Breast epithelium (tissue), 4 donors: ENCODE measurements around the gene IL36G. TPM values are rescaled to one million over a fixed set of nuclear protein-coding genes. Genes with fewer than 3 reads are reported as not detected.

Experiments used
- DNase-seq, 2 donors: peaks; one replicate each; pipeline ENCODE4 v3.0.0-alpha.2; 2019; ENCODE audit warnings: low spot score in 2 of 2
- H3K27ac ChIP-seq, 2 donors: fragments of 200-600 bp; sonication (generic) in 1 of 2; one replicate each; pipeline ENCODE4 v1.5.1; 2016 to 2019; ENCODE audit warnings: mild to moderate bottlenecking in 1 of 2
- H3K27me3 ChIP-seq, 2 donors: fragments of 200-600 bp; sonication (generic) in 1 of 2; one replicate each; pipeline versions ENCODE4 v1.5.1 to v1.6.0; 2017 to 2019; ENCODE audit warnings: control low read depth in 1 of 2, mild to moderate bottlenecking in 1 of 2
- H3K36me3 ChIP-seq: fragments of 200-600 bp; one replicate; pipeline ENCODE4 v1.5.1; 2019
- H3K4me1 ChIP-seq, 2 donors: fragments of 200-600 bp; sonication (generic); one replicate each; pipeline ENCODE4 v1.5.1; 2016 to 2019; ENCODE audit warnings: control low read depth in 1 of 2
- H3K4me3 ChIP-seq, 3 donors: fragments of 200-600 bp; sonication (generic); 1 replicate in 2 of 3; 2 replicates in 1 of 3; pipeline ENCODE4 v1.5.1; 2016 to 2019; ENCODE audit warnings: mild to moderate bottlenecking in 3 of 3, moderate library complexity in 2 of 3
- H3K9me3 ChIP-seq, 2 donors: fragments of 200-600 bp; sonication (generic) in 1 of 2; one replicate each; pipeline ENCODE4 v1.5.1; 2016 to 2019; ENCODE audit warnings: control low read depth in 1 of 2
- POLR2A ChIP-seq: fragments of 450-650 bp; IDR thresholded peaks from one replicate; pipeline ENCODE4 v1.6.1; 2016; ENCODE audit warnings: antibody characterized with exemption, mild to moderate bottlenecking, moderate library complexity
- POLR2AphosphoS5 ChIP-seq, 3 donors: sonication (generic); formaldehyde crosslinking; IDR thresholded peaks; one replicate each; pipeline ENCODE4 v1.6.1; 2017; ENCODE audit warnings: antibody characterized with exemption in 3 of 3
- intact Hi-C: fragments of 100-400 bp; cut with DNase I; formaldehyde crosslinking; loops from one replicate; pipeline ENCODE4 v1.15.1; 2023; ENCODE audit warnings: low total_unique reads
- total RNA-seq, 3 donors: library from RNA; depleted of rRNA; stranded (reverse); fragments of >200 nt; gene quantifications; one replicate each; pipeline ENCODE4 v1.1.0, GENCODE V29; 2016
- TF ChIP-seq, protein P1 (sequence below), 3 donors: fragments of 450-650 bp; IDR thresholded peaks; one replicate each; pipeline ENCODE4 v1.5.1; 2016 to 2017; ENCODE audit warnings: antibody characterized with exemption in 3 of 3, mild to moderate bottlenecking in 3 of 3, moderate library complexity in 3 of 3

IL36G gene
- total RNA-seq, 3 donors from 2014 or later: not detected

DNA sequence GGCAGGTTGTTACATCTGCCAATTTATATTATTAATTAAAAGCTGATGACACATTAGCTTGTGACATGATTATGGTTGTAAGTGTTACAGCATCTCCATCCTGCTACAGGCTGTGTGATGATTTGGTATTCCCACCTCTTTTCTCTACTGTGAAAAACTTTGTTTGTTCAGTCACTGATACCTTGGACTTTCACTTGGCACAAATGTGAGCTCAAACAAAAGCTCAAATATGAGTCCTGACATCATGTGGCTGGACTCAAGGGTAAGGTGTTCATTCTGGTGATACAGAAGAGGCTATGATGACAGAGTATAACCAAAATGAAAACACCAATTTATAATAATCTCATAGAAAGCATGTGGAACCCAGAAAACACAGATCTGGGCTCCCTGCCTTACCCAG is 16.0 kb downstream of the IL36G start:
- no peaks in the 10 kb centered on the region for H3K4me1 ChIP-seq
- no peak for DNase-seq
- peaks cover 4 to 36% of the 10 kb centered on the region in 2 donors for H3K9me3 ChIP-seq
- no peaks in the 10 kb centered on the region for H3K27me3 ChIP-seq
- TF ChIP-seq POLR2AphosphoS5 (IDR thresholded peaks at IDR 0.05): no peak
- no peak for TF ChIP-seq POLR2A
- TF ChIP-seq, protein P1, sequence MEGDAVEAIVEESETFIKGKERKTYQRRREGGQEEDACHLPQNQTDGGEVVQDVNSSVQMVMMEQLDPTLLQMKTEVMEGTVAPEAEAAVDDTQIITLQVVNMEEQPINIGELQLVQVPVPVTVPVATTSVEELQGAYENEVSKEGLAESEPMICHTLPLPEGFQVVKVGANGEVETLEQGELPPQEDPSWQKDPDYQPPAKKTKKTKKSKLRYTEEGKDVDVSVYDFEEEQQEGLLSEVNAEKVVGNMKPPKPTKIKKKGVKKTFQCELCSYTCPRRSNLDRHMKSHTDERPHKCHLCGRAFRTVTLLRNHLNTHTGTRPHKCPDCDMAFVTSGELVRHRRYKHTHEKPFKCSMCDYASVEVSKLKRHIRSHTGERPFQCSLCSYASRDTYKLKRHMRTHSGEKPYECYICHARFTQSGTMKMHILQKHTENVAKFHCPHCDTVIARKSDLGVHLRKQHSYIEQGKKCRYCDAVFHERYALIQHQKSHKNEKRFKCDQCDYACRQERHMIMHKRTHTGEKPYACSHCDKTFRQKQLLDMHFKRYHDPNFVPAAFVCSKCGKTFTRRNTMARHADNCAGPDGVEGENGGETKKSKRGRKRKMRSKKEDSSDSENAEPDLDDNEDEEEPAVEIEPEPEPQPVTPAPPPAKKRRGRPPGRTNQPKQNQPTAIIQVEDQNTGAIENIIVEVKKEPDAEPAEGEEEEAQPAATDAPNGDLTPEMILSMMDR (IDR thresholded peaks at IDR 0.05): no peak
- no peak overlapping the region for H3K27ac ChIP-seq
- intact Hi-C loops: loop anchor here (2.0 kb wide), 1 partner anchor 49 kb away; no protein-coding TSS in a partner anchor
- no peak overlapping the region for H3K4me3 ChIP-seq
- no peaks in the 10 kb centered on the region for H3K36me3 ChIP-seq

DNA sequence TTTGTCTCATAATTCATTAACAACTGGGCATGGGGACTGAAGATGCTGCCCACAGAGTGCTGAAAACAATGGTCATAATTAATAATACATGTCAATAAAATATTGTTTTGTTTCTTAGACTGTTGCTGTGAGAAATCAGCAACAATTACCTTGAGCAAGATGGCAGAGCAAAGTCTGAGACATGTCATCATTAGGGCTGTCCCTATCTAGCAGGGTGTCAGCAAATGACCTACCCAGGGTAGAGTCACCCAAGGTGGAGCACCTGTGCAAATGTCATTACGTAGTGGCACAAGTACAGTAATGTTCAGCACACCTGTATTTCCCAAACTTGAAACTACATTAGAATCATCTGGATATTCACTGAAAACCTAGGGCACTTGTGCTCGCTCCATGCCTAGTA is 16.8 kb downstream of the IL36G start:
- DNase-seq: no peak
- TF ChIP-seq, protein P1 (IDR thresholded peaks at IDR 0.05): no peak
- TF ChIP-seq POLR2AphosphoS5 (IDR thresholded peaks at IDR 0.05): no peak
- TF ChIP-seq POLR2A: no peak

DNA sequence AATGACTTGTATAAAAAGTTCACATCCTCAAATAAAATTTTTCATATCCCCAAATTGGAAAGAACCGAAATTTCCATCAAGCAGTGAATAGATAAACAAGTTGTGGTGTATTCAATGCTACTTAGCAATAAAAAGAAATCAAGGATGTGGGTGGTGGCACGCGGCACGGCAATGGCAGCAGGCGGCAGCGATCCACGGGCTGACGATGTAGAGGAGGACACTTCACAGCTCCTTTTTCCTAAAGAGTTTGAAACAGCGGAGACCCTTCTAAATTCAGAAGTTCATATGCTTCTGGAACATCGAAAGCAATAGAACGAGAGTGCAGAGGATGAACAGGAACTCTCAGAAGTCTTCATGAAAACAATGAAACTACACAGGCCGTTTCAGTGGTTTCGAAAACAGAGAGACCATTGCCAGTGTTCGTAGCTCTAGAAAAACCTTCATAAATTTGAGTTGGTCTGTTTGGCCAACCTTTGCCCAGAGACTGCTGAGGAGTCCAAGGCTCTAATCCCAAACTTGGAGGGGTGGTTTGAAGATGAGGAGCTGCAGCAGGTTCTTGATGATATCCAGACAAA is 17.6 kb downstream of the IL36G start:
- Histone ChIP-seq H3K9me3 (peaks cover 0 to 37% of the 10 kb centered on the region in 2 donors), H3K36me3 (no peaks in the 10 kb centered on the region), H3K4me1 (no peaks in the 10 kb centered on the region), H3K4me3 (no peak overlapping the region), H3K27me3 (no peaks in the 10 kb centered on the region), H3K27ac (no peak overlapping the region)
- no peak for DNase-seq
- no peak for TF ChIP-seq POLR2AphosphoS5 (IDR thresholded peaks at IDR 0.05)
- intact Hi-C loops: loop anchor here (2.0 kb wide), 1 partner anchor 47 kb away; no protein-coding TSS in a partner anchor

More for the DNA sequence above, 16.8 kb downstream of the IL36G start:
- no peak overlapping the region for H3K27ac ChIP-seq
- intact Hi-C loops: loop anchor here (2.0 kb wide), 1 partner anchor 48 kb away; no protein-coding TSS in a partner anchor
- H3K27me3 ChIP-seq: no peaks in the 10 kb centered on the region
- peaks cover 4 to 34% of the 10 kb centered on the region in 2 donors for H3K9me3 ChIP-seq
- H3K4me1 ChIP-seq: no peaks in the 10 kb centered on the region
- no peak overlapping the region for H3K4me3 ChIP-seq
- H3K36me3 ChIP-seq: no peaks in the 10 kb centered on the region

DNA sequence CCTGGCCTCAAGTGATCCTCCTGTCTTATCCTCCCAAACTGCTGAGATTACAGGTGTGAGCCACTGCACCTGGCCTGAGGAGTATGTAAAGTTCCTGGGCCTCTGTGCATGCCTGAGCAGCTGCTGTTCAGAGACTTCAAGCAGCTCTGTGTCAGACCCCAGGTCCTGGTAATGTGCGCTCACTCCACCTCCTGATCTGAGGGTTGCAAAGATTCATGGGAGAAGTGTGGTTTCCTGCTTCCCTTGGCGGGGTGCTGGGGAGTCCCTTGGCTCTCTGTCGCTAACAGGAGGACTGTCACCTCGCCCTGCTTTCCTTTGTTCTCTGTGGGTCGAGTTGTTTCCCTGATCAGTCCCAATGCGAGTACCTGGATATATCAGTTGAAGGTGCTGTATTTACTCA is 18.8 kb downstream of the IL36G start:
- peaks cover 0 to 38% of the 10 kb centered on the region in 2 donors for H3K9me3 ChIP-seq
- no peak for TF ChIP-seq POLR2AphosphoS5 (IDR thresholded peaks at IDR 0.05)
- TF ChIP-seq, protein P1 (IDR thresholded peaks at IDR 0.05): no peak
- no peak for TF ChIP-seq POLR2A
- no peaks in the 10 kb centered on the region for H3K4me1 ChIP-seq
- no peak for DNase-seq
- no peaks in the 10 kb centered on the region for H3K36me3 ChIP-seq
- no peak overlapping the region for H3K27ac ChIP-seq
- H3K27me3 ChIP-seq: no peaks in the 10 kb centered on the region
- intact Hi-C loops: no loop called here
- H3K4me3 ChIP-seq: no peak overlapping the region

DNA sequence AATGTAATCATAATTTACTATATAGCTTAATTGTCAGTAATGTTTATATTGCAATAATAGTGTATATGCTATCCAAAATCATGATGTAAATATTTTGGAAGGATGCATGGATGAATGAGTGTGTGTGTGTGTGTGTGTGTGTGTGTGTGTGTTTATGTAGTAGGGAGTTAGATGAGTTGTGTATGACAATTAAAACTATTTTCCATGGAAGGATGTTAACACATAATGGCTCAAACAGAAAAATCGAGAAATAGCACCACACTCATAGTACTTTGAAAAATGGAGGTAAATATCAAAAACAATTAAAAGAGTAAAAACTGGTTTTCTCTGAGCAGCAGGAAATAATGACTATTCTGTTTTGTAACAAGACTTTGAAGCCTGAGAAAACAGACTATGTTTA is 19.3 kb downstream of the IL36G start:
- H3K9me3 ChIP-seq: peaks cover 0 to 33% of the 10 kb centered on the region in 2 donors
- no peaks in the 10 kb centered on the region for H3K27me3 ChIP-seq
- H3K36me3 ChIP-seq: no peaks in the 10 kb centered on the region
- no peak for TF ChIP-seq POLR2AphosphoS5 (IDR thresholded peaks at IDR 0.05)
- TF ChIP-seq POLR2A: no peak
- intact Hi-C loops: no loop called here
- no peaks in the 10 kb centered on the region for H3K4me1 ChIP-seq
- no peak for DNase-seq
- H3K4me3 ChIP-seq: no peak overlapping the region
- H3K27ac ChIP-seq: no peak overlapping the region

DNA sequence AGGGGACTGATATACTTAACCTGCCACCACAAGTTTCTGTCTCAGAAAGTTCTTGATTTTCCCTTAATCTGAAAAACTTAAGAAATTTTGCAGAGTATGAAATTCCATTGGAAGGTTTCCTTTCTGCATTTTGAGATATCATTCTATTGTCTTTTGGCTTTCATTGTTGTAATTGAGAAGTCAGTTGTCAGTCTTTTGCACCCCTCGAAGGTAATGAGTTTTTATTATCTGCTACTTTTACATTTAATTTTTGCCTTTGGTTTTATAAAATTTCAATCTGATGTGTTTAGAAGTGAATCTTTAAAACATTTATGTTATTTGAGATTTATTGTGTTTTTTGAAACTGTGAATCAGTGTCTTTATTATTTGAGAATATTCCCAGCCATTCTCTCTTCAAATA is 22.6 kb downstream of the IL36G start:
- no peaks in the 10 kb centered on the region for H3K4me1 ChIP-seq
- H3K9me3 ChIP-seq: peaks cover 0 to 17% of the 10 kb centered on the region in 2 donors
- no peak overlapping the region for H3K27ac ChIP-seq
- H3K27me3 ChIP-seq: no peaks in the 10 kb centered on the region
- H3K4me3 ChIP-seq: no peak overlapping the region
- TF ChIP-seq POLR2A (no peak), POLR2AphosphoS5 (IDR thresholded peaks at IDR 0.05) (no peak)
- TF ChIP-seq, protein P1 (IDR thresholded peaks at IDR 0.05): no peak
- no peaks in the 10 kb centered on the region for H3K36me3 ChIP-seq
- intact Hi-C loops: no loop called here
- DNase-seq: no peak
